Stomach smooth muscle (tissue), 2 donors: Measurements from ENCODE around the gene BCAP31.

Source experiments
- H3K27ac ChIP-seq: one replicate; pipeline ENCODE4 v1.7.0; 2013; ENCODE audit warnings: mild to moderate bottlenecking, low read length, inconsistent platforms
- H3K27me3 ChIP-seq, 2 donors: one replicate each; pipeline ENCODE4 v1.7.0; 2013; ENCODE audit warnings: low read length in 2 of 2; ENCODE audit not compliant: insufficient read depth in 2 of 2, control insufficient read depth in 1 of 2
- H3K36me3 ChIP-seq, 2 donors: one replicate each; pipeline ENCODE4 v1.7.0; 2013; ENCODE audit warnings: low read length in 2 of 2; ENCODE audit not compliant: control insufficient read depth in 2 of 2, insufficient read depth in 2 of 2
- H3K4me1 ChIP-seq: one replicate; pipeline ENCODE4 v1.7.0; 2013; ENCODE audit warnings: low read length; ENCODE audit not compliant: control insufficient read depth, insufficient read depth
- H3K4me3 ChIP-seq, 2 donors: one replicate each; pipeline ENCODE4 v1.7.0; 2013; ENCODE audit warnings: low read length in 2 of 2
- H3K9ac ChIP-seq, 2 donors: one replicate each; pipeline ENCODE4 v1.7.0; 2013; ENCODE audit warnings: low read length in 2 of 2, mild to moderate bottlenecking in 1 of 2
- H3K9me3 ChIP-seq, 2 donors: one replicate each; pipeline ENCODE4 v1.7.0; 2013; ENCODE audit warnings: low read length in 2 of 2; ENCODE audit not compliant: control insufficient read depth in 2 of 2
- donor health status: healthy.
- donor health status: Pancreatic carcinoma.

The BCAP31 gene

GRCh38 chrX:153741446-153741845 is 17.3 kb upstream of the BCAP31 start:
- Histone ChIP-seq H3K9ac (no peak overlapping the region), H3K27ac (no peak overlapping the region), H3K9me3 (no peaks in the 10 kb centered on the region), H3K36me3 (peaks cover 0 to 10% of the 10 kb centered on the region in 2 donors), H3K4me3 (no peak overlapping the region), H3K4me1 (peaks cover 12% of the 10 kb centered on the region), H3K27me3 (no peaks in the 10 kb centered on the region)

GRCh38 chrX:153740631-153741222 is 16.5 kb upstream of the BCAP31 start:
- H3K27ac ChIP-seq = no peak overlapping the region
- H3K27me3 ChIP-seq = no peaks in the 10 kb centered on the region
- no peak overlapping the region for H3K9ac ChIP-seq
- H3K4me3 ChIP-seq = no peak overlapping the region
- H3K9me3 ChIP-seq = no peaks in the 10 kb centered on the region
- H3K36me3 ChIP-seq = peaks cover 0 to 11% of the 10 kb centered on the region in 2 donors
- peaks cover 12% of the 10 kb centered on the region for H3K4me1 ChIP-seq

DNA sequence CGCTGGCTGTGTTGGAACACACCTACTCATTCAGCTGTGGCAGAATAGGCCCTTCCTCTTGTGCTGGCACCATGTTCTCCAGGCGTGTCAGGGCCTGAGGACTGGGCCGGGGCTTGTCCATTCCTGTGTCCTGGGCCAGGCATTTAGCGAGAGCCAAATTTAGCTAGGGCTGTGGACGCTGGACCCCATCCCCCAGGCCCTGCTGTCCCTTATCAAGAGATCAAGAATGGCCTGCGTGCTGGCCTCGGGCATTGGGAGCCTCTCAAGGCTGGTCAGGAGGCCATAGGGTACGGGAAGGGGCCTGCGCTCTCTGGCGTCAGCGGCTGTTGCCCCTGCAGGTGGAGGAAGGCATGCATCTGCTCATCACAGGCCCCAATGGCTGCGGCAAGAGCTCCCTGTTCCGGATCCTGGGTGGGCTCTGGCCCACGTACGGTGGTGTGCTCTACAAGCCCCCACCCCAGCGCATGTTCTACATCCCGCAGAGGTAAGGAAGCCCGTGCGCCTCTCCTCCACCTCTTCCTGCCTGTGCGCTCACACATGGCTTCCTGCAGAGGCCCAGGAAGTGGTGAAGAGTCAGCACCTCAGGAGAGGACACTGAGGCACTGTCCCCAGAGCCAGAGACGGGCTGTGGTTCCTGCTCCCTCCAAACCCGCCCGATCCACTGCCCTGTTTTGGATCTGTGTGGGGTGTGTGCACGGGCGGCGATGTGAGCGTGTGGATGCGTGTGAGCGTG is 15.7 kb upstream of the BCAP31 start:
- no peak overlapping the region for H3K27ac ChIP-seq
- H3K4me3 ChIP-seq = no peak overlapping the region
- H3K27me3 ChIP-seq = peaks cover 0 to 4% of the 10 kb centered on the region in 2 donors
- no peak overlapping the region for H3K9ac ChIP-seq
- H3K9me3 ChIP-seq = no peaks in the 10 kb centered on the region
- peaks cover 0 to 11% of the 10 kb centered on the region in 2 donors for H3K36me3 ChIP-seq
- peaks cover 12% of the 10 kb centered on the region for H3K4me1 ChIP-seq

DNA sequence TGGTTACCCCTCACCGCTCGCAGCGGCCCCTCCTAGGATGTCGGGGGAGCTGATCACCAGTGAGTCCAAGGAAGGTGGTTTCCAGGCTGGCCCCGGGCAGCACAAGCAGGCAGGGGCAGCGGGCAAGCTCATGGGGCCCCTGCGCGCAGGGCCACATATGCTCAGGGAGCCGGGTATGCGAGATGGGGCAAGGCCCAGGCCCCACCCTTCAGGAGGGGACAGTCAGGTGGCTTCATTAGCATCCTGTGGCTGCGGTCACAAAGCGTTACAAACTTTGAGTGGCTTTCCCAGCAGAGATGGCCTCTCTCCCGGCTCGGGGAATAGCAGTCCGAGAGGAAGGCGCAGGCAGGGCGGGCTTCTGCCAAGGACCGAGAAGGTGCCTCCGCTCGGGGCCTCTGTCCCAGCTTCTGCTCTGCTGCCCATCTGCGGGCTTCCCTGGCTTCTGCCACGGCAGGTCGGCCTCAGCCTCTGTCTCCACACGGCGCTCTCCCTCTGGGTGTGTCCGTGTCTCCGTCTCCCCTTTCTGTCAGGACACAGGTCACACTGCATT is 13.9 kb upstream of the BCAP31 start:
- Histone ChIP-seq H3K4me3 (no peak overlapping the region), H3K4me1 (peaks cover 2% of the 10 kb centered on the region), H3K27ac (no peak overlapping the region), H3K27me3 (peaks cover 0 to 6% of the 10 kb centered on the region in 2 donors), H3K9ac (no peak overlapping the region), H3K9me3 (no peaks in the 10 kb centered on the region), H3K36me3 (peaks cover 0 to 11% of the 10 kb centered on the region in 2 donors)

- Histone ChIP-seq H3K9me3 (peaks cover 0 to 2% of the 10 kb centered on the region in 2 donors), H3K4me1 (no peaks in the 10 kb centered on the region), H3K4me3 (no peak overlapping the region), H3K27ac (no peak overlapping the region), H3K9ac (no peak overlapping the region), H3K27me3 (peaks cover 0 to 6% of the 10 kb centered on the region in 2 donors), H3K36me3 (peaks cover 0 to 11% of the 10 kb centered on the region in 2 donors)
These were observed 12.8 kb upstream of the BCAP31 start for GRCh38 chrX:153736871-153737441.

DNA sequence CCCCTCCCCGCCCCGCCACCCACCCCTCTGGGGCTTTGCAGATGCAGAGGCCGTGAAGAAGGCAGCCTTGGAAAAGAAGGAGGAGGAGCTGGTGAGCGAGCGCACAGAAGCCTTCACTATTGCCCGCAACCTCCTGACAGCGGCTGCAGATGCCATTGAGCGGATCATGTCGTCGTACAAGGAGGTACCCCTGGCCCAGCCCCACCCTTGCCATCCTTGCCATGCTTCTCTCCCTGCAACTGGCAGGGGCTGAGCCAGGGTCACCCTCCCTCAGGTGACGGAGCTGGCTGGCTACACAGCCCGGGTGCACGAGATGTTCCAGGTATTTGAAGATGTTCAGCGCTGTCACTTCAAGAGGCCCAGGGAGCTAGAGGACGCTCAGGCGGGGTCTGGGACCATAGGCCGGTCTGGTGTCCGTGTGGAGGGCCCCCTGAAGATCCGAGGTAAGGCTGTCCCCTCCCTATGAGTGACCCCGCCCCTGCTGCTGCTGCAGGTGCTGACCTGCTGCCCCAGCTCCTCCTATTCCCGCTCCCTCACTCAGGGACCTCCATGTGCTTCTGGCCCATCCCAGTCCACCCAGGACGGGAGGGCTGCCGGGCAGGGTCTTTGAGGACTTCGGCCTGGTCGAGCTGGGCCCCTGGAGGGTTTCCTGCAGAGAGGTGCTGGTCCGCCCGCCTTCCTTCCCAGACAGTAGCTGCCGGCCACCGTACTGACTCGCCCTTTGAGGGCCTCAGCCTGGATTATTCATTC is 12.1 kb upstream of the BCAP31 start:
- no peaks in the 10 kb centered on the region for H3K4me1 ChIP-seq
- peaks cover 0 to 6% of the 10 kb centered on the region in 2 donors for H3K27me3 ChIP-seq
- no peak overlapping the region for H3K9ac ChIP-seq
- H3K36me3 ChIP-seq = peaks cover 0 to 11% of the 10 kb centered on the region in 2 donors
- no peak overlapping the region for H3K27ac ChIP-seq
- no peak overlapping the region for H3K4me3 ChIP-seq
- peaks cover 0 to 7% of the 10 kb centered on the region in 2 donors for H3K9me3 ChIP-seq

DNA sequence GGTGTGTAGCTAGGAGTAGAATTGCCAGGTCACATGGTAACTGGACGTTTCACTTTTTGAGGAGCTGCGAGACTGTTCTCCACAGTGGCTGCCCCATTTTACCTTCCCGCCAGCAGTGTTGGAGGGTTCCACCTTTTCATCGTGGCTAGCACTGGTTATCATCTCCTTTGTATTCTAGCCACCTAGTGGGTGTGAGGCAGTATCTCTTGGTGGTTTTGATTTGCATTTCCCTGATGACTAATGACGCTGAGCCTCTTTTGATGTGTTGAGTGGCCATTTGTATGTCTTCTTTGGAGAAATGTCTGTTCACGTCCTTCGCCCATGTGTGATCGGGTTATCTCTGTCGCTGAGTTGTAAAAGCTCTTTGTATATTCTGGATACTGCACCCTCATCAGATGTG is 11.1 kb upstream of the BCAP31 start:
- H3K27me3 ChIP-seq = peaks cover 0 to 6% of the 10 kb centered on the region in 2 donors
- H3K9ac ChIP-seq = no peak overlapping the region
- peaks cover 0 to 7% of the 10 kb centered on the region in 2 donors for H3K9me3 ChIP-seq
- peaks cover 0 to 11% of the 10 kb centered on the region in 2 donors for H3K36me3 ChIP-seq
- H3K4me3 ChIP-seq = no peak overlapping the region
- H3K27ac ChIP-seq = no peak overlapping the region
- H3K4me1 ChIP-seq = no peaks in the 10 kb centered on the region

DNA sequence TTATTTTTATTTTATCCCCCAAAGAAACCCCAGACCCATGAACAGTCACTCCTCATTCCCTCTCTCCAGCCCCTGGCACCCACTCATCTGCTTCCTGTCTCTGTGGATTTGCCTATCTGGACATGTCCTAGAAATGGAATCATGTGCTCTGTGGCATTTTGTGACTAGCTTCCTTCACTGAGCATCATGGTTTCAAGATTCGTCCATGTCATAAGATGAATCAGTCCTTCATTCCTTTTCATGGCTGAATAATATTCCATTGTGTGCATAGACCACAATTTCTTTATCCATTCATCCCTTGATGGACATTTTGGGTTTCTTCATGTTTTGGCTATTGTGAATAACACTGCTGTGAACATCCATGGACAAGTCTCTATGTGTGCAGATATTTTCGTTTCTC is 10.7 kb upstream of the BCAP31 start:
- Histone ChIP-seq H3K9me3 (peaks cover 0 to 7% of the 10 kb centered on the region in 2 donors), H3K4me3 (no peak overlapping the region), H3K36me3 (peaks cover 0 to 11% of the 10 kb centered on the region in 2 donors), H3K27me3 (peaks cover 0 to 6% of the 10 kb centered on the region in 2 donors), H3K27ac (no peak overlapping the region), H3K9ac (no peak overlapping the region), H3K4me1 (no peaks in the 10 kb centered on the region)

DNA sequence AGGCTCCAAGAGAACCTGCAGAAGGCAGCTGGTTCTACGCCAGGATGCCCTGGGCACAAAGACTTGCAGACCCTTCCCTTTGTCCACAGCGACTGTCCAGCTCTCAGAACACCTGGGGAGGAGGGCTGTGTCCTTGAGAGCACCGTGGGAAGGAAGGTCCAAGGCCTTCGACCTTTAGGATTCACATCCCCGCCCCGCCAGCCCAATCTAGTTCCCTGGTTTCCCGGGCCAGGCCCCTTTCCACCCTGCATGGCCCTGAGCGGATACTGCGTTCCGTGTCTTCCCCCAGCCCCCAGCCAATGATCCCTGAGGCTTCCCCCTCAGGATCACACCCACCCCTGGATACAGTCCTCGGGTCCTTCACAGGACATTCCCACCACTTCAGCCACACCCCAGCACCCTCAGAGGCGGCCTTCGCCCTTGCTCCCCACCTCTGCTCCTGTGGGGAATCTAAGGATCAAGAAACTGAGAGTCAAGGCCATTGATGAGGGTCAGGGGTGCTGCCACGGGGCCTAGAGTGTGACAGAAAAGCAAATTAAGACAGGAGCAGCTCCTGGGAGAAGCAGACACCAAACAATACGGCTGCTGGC is 9.6 kb upstream of the BCAP31 start:
- no peak overlapping the region for H3K9ac ChIP-seq
- peaks cover 0 to 7% of the 10 kb centered on the region in 2 donors for H3K9me3 ChIP-seq
- H3K4me1 ChIP-seq = peaks cover 4% of the 10 kb centered on the region
- H3K27me3 ChIP-seq = peaks cover 0 to 10% of the 10 kb centered on the region in 2 donors
- no peak overlapping the region for H3K4me3 ChIP-seq
- H3K27ac ChIP-seq = no peak overlapping the region
- peaks cover 0 to 14% of the 10 kb centered on the region in 2 donors for H3K36me3 ChIP-seq

DNA sequence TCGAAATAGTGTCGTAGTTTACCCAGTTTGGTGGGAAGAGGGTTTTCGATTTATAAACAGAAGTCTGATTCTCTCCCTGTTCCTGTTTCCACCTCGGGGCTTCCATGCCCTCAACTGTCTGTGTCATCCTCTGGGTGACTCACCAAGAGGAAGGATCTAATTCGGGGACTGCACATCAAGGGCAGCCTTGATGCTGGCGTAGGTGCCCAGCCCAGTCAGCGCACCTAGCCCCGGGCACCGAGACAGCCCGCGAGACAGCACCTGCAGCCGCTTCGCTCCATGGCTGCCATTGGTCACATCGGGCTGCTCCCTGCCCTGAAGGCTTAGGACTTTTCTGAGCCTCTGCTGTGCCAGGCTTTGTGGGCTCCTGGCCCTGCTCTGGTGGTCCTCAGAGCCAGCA is 8.2 kb upstream of the BCAP31 start:
- Histone ChIP-seq H3K9me3 (peaks cover 0 to 7% of the 10 kb centered on the region in 2 donors), H3K9ac (no peak overlapping the region), H3K27me3 (peaks cover 0 to 10% of the 10 kb centered on the region in 2 donors), H3K27ac (no peak overlapping the region), H3K4me1 (peaks cover 18% of the 10 kb centered on the region), H3K4me3 (no peak overlapping the region), H3K36me3 (peaks cover 0 to 14% of the 10 kb centered on the region in 2 donors)
